ENCODE measurements around the gene ZBTB24.

ZBTB24 gene

DNA sequence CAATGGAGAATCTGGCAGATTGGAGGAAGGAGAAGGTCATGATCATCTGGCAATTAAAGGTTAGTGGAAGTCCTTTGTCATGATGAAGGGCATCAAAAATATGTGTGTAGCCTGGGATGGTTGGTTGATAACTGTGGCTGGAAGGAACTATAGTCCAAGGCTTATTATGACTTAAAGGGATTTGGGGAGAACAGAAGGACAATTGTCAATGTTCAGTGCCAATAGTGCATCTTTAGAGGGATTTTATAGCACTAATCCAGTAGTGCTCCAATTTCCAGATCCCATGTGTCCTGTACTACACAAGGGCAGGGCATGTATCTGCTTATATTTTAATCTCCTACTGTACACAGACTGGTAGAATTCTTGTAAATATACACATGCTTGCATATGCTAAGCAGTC is 5.0 kb upstream of the ZBTB24 start:
- TF ChIP-seq RAD21 (IDR thresholded peaks at IDR 0.05; ENCODE audit: low read depth) (no peak), ZBTB7A (IDR thresholded peaks at IDR 0.05; ENCODE audit: low read depth) (no peak), TCF12 (IDR thresholded peaks at IDR 0.05; ENCODE audit: low read depth) (no peak)
- TF ChIP-seq, protein P1, sequence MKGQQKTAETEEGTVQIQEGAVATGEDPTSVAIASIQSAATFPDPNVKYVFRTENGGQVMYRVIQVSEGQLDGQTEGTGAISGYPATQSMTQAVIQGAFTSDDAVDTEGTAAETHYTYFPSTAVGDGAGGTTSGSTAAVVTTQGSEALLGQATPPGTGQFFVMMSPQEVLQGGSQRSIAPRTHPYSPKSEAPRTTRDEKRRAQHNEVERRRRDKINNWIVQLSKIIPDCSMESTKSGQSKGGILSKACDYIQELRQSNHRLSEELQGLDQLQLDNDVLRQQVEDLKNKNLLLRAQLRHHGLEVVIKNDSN (IDR thresholded peaks at IDR 0.05), result no peak

DNA sequence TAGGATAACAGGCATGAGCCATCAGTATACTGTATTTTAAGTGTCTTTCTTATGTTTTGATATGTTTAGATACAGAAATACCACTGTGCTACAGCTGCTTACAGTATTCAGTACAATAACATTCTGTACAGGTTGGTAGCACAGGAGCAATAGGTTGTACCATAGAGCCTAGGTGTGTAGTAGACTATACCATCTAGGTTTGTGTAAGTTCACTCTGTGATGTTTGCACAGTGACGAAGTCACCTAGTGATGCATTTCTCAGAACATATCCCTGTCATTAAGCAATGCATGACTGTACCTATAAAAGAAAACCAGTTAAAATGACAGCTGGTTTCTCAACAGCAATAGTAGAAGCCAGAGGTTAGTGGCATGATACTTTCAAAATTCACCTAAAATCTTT is 3.0 kb upstream of the ZBTB24 start:
- TF ChIP-seq NFIC (IDR thresholded peaks at IDR 0.05), result no peak
- no peak for TF ChIP-seq YY1 (IDR thresholded peaks at IDR 0.05; ENCODE audit: low read depth)
- no peak for TF ChIP-seq TCF12 (IDR thresholded peaks at IDR 0.05; ENCODE audit: low read depth)
- TF ChIP-seq EP300 (IDR thresholded peaks at IDR 0.05; ENCODE audit: borderline replicate concordance), result no peak
- no peak for TF ChIP-seq TAF1 (IDR thresholded peaks at IDR 0.05; ENCODE audit: low read depth)
- no peak for TF ChIP-seq RAD21 (IDR thresholded peaks at IDR 0.05; ENCODE audit: low read depth)
- TF ChIP-seq EGR1 (IDR thresholded peaks at IDR 0.05), result no peak
- TF ChIP-seq CREB1 (IDR thresholded peaks at IDR 0.05; ENCODE audit: low read depth), result no peak
- no peak for TF ChIP-seq CEBPB (IDR thresholded peaks at IDR 0.05)
- TF ChIP-seq, protein P2, sequence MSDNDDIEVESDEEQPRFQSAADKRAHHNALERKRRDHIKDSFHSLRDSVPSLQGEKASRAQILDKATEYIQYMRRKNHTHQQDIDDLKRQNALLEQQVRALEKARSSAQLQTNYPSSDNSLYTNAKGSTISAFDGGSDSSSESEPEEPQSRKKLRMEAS (IDR thresholded peaks at IDR 0.05), result no peak
- no peak for TF ChIP-seq ZBTB7A (IDR thresholded peaks at IDR 0.05; ENCODE audit: low read depth)
- TF ChIP-seq TEAD4 (IDR thresholded peaks at IDR 0.05), result no peak

DNA sequence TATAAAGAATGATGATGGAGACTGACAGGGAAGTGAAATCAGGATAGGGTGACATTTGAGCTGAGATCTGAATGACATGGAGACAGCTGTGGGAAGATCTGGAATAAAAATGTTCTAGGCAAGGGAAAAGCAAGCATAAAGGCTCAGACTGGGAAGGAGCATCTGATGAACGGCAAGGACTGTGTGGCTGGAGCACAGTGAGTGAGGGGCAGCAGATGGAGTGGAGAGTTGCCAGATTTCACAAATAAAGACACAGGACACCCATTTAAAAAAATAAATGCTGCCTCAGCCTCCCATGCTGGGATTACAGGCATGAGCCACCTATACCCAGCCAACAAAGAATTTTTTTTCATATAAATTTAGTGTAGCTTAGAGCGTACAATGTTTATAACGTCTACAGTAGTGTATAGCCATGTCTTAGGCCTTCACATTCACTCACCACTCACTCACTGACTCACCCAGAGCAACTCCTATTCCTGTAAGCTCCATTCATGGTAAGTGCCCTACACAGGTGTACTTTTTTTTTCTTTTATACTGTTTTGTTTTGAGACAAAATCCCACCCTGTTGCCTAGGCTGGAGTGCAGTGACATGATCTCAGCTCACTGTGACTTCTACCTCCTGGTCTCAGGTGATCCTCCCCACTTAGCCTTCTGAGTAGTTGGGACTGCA is 2.4 kb upstream of the ZBTB24 start:
- TF ChIP-seq NFIC (IDR thresholded peaks at IDR 0.05), result no peak
- TF ChIP-seq, protein P3, sequence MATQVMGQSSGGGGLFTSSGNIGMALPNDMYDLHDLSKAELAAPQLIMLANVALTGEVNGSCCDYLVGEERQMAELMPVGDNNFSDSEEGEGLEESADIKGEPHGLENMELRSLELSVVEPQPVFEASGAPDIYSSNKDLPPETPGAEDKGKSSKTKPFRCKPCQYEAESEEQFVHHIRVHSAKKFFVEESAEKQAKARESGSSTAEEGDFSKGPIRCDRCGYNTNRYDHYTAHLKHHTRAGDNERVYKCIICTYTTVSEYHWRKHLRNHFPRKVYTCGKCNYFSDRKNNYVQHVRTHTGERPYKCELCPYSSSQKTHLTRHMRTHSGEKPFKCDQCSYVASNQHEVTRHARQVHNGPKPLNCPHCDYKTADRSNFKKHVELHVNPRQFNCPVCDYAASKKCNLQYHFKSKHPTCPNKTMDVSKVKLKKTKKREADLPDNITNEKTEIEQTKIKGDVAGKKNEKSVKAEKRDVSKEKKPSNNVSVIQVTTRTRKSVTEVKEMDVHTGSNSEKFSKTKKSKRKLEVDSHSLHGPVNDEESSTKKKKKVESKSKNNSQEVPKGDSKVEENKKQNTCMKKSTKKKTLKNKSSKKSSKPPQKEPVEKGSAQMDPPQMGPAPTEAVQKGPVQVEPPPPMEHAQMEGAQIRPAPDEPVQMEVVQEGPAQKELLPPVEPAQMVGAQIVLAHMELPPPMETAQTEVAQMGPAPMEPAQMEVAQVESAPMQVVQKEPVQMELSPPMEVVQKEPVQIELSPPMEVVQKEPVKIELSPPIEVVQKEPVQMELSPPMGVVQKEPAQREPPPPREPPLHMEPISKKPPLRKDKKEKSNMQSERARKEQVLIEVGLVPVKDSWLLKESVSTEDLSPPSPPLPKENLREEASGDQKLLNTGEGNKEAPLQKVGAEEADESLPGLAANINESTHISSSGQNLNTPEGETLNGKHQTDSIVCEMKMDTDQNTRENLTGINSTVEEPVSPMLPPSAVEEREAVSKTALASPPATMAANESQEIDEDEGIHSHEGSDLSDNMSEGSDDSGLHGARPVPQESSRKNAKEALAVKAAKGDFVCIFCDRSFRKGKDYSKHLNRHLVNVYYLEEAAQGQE (IDR thresholded peaks at IDR 0.05; ENCODE audit: low read depth), result no peak
- TF ChIP-seq, protein P1 (IDR thresholded peaks at IDR 0.05), result no peak
- TF ChIP-seq CEBPB (IDR thresholded peaks at IDR 0.05), result no peak
- TF ChIP-seq FOXM1 (IDR thresholded peaks at IDR 0.05; ENCODE audit: borderline replicate concordance, low read depth), result no peak
- TF ChIP-seq, protein P2 (IDR thresholded peaks at IDR 0.05), result no peak
- TF ChIP-seq TCF12 (IDR thresholded peaks at IDR 0.05; ENCODE audit: low read depth), result no peak
- no peak for TF ChIP-seq CREB1 (IDR thresholded peaks at IDR 0.05; ENCODE audit: low read depth)
- TF ChIP-seq YY1 (IDR thresholded peaks at IDR 0.05; ENCODE audit: low read depth), result no peak
- TF ChIP-seq TAF1 (IDR thresholded peaks at IDR 0.05; ENCODE audit: low read depth), result no peak
- no peak for TF ChIP-seq ZBTB7A (IDR thresholded peaks at IDR 0.05; ENCODE audit: low read depth)
- no peak for TF ChIP-seq TEAD4 (IDR thresholded peaks at IDR 0.05)
- TF ChIP-seq EP300 (IDR thresholded peaks at IDR 0.05; ENCODE audit: borderline replicate concordance), result no peak
- TF ChIP-seq RAD21 (IDR thresholded peaks at IDR 0.05; ENCODE audit: low read depth), result no peak
- TF ChIP-seq EGR1 (IDR thresholded peaks at IDR 0.05), result no peak

DNA sequence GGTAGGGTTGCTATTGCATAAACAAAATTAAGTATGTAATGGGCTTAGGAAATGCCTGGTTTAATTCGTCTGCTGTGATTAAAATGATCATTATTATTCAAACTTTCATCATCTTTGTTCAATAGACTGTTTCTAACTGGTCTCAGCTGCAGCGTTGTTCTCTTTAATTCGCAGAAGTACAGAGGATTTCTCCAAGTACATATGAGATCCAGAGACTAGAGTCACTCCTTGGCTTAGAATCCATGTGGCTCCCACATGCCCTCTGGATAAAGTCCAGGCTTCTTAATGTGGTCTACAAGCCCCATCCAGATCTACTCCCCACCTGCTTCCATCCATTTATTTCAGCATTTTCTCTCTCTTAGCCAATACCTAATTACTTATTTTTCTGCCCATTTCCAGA is 1.1 kb upstream of the ZBTB24 start:
- TF ChIP-seq, protein P1 (IDR thresholded peaks at IDR 0.05), result no peak
- TF ChIP-seq CREB1 (IDR thresholded peaks at IDR 0.05; ENCODE audit: low read depth) (no peak), EGR1 (IDR thresholded peaks at IDR 0.05) (no peak), ZBTB7A (IDR thresholded peaks at IDR 0.05; ENCODE audit: low read depth) (no peak), EP300 (IDR thresholded peaks at IDR 0.05; ENCODE audit: borderline replicate concordance) (no peak), YY1 (IDR thresholded peaks at IDR 0.05; ENCODE audit: low read depth) (no peak), TEAD4 (IDR thresholded peaks at IDR 0.05) (no peak), FOXM1 (IDR thresholded peaks at IDR 0.05; ENCODE audit: borderline replicate concordance, low read depth) (no peak), CEBPB (IDR thresholded peaks at IDR 0.05) (no peak), TAF1 (IDR thresholded peaks at IDR 0.05; ENCODE audit: low read depth) (no peak)
- TF ChIP-seq, protein P3 (IDR thresholded peaks at IDR 0.05; ENCODE audit: low read depth), result no peak
- TF ChIP-seq, protein P2 (IDR thresholded peaks at IDR 0.05), result no peak

DNA sequence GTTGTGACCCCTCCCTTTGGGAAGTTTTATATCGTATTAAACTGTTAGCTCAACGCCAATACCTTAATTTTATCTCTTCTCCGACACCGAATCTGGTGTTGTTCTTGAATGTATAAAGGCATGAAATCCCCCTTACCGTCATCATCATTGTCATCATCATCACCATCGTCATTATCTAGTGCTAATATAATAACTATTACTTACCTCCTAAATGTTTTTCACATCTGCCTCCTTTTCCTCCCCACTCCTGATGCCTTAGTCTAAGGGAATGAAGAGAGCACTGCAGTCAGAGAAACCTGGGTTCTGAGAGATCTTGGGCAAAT is 677 bp upstream of the ZBTB24 start:
- TF ChIP-seq NFIC (IDR thresholded peaks at IDR 0.05) (no peak), ZBTB7A (IDR thresholded peaks at IDR 0.05; ENCODE audit: low read depth) (no peak), EGR1 (IDR thresholded peaks at IDR 0.05) (no peak), RAD21 (IDR thresholded peaks at IDR 0.05; ENCODE audit: low read depth) (no peak), YY1 (IDR thresholded peaks at IDR 0.05; ENCODE audit: low read depth) (no peak), TAF1 (IDR thresholded peaks at IDR 0.05; ENCODE audit: low read depth) (no peak), TCF12 (IDR thresholded peaks at IDR 0.05; ENCODE audit: low read depth) (no peak), EP300 (IDR thresholded peaks at IDR 0.05; ENCODE audit: borderline replicate concordance) (no peak), FOXM1 (IDR thresholded peaks at IDR 0.05; ENCODE audit: borderline replicate concordance, low read depth) (no peak), TEAD4 (IDR thresholded peaks at IDR 0.05) (no peak), CREB1 (IDR thresholded peaks at IDR 0.05; ENCODE audit: low read depth) (no peak)
- TF ChIP-seq, protein P1 (IDR thresholded peaks at IDR 0.05), result no peak
- TF ChIP-seq, protein P2 (IDR thresholded peaks at IDR 0.05), result no peak
- TF ChIP-seq, protein P3 (IDR thresholded peaks at IDR 0.05; ENCODE audit: low read depth), result no peak
